PC-9 (cell line): ENCODE measurements around the gene FLT4. TPM values are rescaled to one million over a fixed set of nuclear protein-coding genes. Genes with fewer than 3 reads are reported as not detected.

Experiments used
- BruUV-seq: library from RNA; stranded (reverse); fragments of 400-500 nt; replicated peaks from 2 replicates; lab custom pipeline; 2021; lab: Mats Ljungman, UMichigan
- CTCF ChIA-PET: fragments of 300-600 bp; sonication (Branson Sonifier 250); formaldehyde crosslinking; loops from one replicate; lab custom pipeline; 2022; ENCODE audit warnings: antibody characterized with exemption; lab: Charles Lee
- POLR2A ChIA-PET: fragments of 300-600 bp; sonication (Branson Sonifier 250); formaldehyde crosslinking; loops from one replicate; lab custom pipeline; 2022; ENCODE audit warnings: antibody characterized with exemption; ENCODE audit not compliant: unreplicated experiment; lab: Charles Lee
- DNase-seq, 2 experiments: peaks; one replicate each; pipeline versions ENCODE4 v3.0.0 to v3.0.0-alpha.2; 2015 to 2022; ENCODE audit warnings: mixed read lengths in 1 of 2
- H2AFZ ChIP-seq: fragments of 200-600 bp; sonication (generic); 2 replicates; pipeline ENCODE4 v1.8.1; 2017; ENCODE audit warnings: antibody characterized with exemption
- H3F3A ChIP-seq: fragments of 200-600 bp; sonication (generic); 2 replicates; pipeline ENCODE4 v1.8.1; 2017; ENCODE audit warnings: antibody characterized with exemption, mild to moderate bottlenecking, low read depth; ENCODE audit not compliant: insufficient read depth
- H3K27ac ChIP-seq: fragments of 200-600 bp; sonication (generic); 2 replicates; pipeline ENCODE4 v1.6.1; 2016; ENCODE audit warnings: mixed run types
- H3K27me3 ChIP-seq: fragments of 200-600 bp; sonication (generic); 2 replicates; pipeline ENCODE4 v1.6.1; 2016; ENCODE audit warnings: low read depth, mixed run types; ENCODE audit not compliant: insufficient read depth
- H3K36me3 ChIP-seq: fragments of 200-600 bp; sonication (generic); 2 replicates; pipeline ENCODE4 v1.6.1; 2016; ENCODE audit warnings: low read depth, mixed run types
- H3K4me1 ChIP-seq: fragments of 200-600 bp; sonication (generic); replicated peaks from 2 replicates; pipeline ENCODE4 v1.6.1; 2016; ENCODE audit warnings: mixed run types; ENCODE audit not compliant: insufficient read depth
- H3K4me2 ChIP-seq: fragments of 200-600 bp; sonication (generic); 2 replicates; pipeline ENCODE4 v1.6.1; 2017; ENCODE audit warnings: mixed run types
- H3K4me3 ChIP-seq: fragments of 200-600 bp; sonication (generic); 2 replicates; pipeline ENCODE4 v1.6.1; 2016; ENCODE audit warnings: mixed run types
- H3K79me2 ChIP-seq: fragments of 200-600 bp; sonication (generic); 2 replicates; pipeline ENCODE4 v1.6.1; 2017; ENCODE audit warnings: low read depth, mixed run types
- H3K9me2 ChIP-seq: fragments of 200-600 bp; sonication (generic); 2 replicates; pipeline ENCODE4 v1.8.1; 2017; ENCODE audit warnings: mild to moderate bottlenecking; ENCODE audit not compliant: insufficient read depth
- H3K9me3 ChIP-seq: fragments of 200-600 bp; sonication (generic); 2 replicates; pipeline ENCODE4 v1.8.1; 2016; ENCODE audit warnings: low read depth; ENCODE audit not compliant: insufficient read depth
- H4K20me1 ChIP-seq: fragments of 200-600 bp; sonication (generic); 2 replicates; pipeline ENCODE4 v1.8.1; 2017; ENCODE audit not compliant: insufficient read depth
- EZH2 ChIP-seq: fragments of 200-600 bp; sonication (generic); IDR thresholded peaks from 2 replicates; pipeline ENCODE4 v1.8.0; 2017; ENCODE audit warnings: antibody characterized with exemption, low read depth
- intact Hi-C: fragments of 100-400 bp; cut with micrococcal nuclease; formaldehyde crosslinking; loops from one replicate; pipeline ENCODE4 v1.10.0; 2022; ENCODE audit not compliant: unreplicated experiment
- total RNA-seq: library from RNA; stranded (reverse); gene quantifications from 2 replicates; pipeline ENCODE4 v1.2.3, GENCODE V29; 2021
- TF ChIP-seq, protein P1 (sequence below): fragments of 200-600 bp; sonication (generic); conservative IDR thresholded peaks from 2 replicates; pipeline ENCODE4 v1.6.1; 2017; ENCODE audit warnings: mixed run types, antibody characterized with exemption, mild to moderate bottlenecking, moderate library complexity

FLT4 gene
- total RNA-seq, 1 experiment from 2014 or later = not detected

DNA sequence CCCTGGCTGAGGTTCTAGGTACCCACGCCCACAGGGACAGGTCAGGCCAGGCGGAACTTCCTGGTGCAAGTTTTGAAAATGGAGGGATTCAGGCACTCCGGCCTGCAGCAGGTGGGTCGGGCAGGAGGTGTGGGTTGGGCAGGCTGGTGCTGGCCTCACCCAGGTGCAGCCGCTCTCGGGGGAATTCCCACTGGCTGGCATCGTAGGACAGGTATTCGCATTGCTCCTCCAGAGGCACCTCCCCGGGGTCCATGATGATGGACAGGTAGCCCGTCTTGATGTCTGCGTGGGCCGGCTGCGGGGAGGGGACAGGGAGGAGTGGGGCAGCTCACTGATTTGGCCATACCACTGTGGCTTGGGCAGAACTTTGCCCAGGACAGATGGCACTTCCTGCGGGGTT, 29.4 kb downstream of the FLT4 start:
- no peaks in the 10 kb centered on the region for H4K20me1 ChIP-seq
- no TSS peak for BruUV-seq
- no peak overlapping the region for H2AFZ ChIP-seq
- no peaks in the 10 kb centered on the region for H3F3A ChIP-seq
- H3K79me2 ChIP-seq = no peaks in the 10 kb centered on the region
- ChIA-PET POLR2A (no interaction called here), CTCF (no interaction called here)
- no peak overlapping the region for H3K4me3 ChIP-seq
- no peaks in the 10 kb centered on the region for H3K4me1 ChIP-seq
- H3K9me2 ChIP-seq = no peaks in the 10 kb centered on the region
- no peak overlapping the region for H3K27ac ChIP-seq
- intact Hi-C loops = no loop called here
- H3K27me3 ChIP-seq = peaks cover 34% of the 10 kb centered on the region
- no peaks in the 10 kb centered on the region for H3K36me3 ChIP-seq
- no peaks in the 10 kb centered on the region for H3K9me3 ChIP-seq
- TF ChIP-seq, protein P1, sequence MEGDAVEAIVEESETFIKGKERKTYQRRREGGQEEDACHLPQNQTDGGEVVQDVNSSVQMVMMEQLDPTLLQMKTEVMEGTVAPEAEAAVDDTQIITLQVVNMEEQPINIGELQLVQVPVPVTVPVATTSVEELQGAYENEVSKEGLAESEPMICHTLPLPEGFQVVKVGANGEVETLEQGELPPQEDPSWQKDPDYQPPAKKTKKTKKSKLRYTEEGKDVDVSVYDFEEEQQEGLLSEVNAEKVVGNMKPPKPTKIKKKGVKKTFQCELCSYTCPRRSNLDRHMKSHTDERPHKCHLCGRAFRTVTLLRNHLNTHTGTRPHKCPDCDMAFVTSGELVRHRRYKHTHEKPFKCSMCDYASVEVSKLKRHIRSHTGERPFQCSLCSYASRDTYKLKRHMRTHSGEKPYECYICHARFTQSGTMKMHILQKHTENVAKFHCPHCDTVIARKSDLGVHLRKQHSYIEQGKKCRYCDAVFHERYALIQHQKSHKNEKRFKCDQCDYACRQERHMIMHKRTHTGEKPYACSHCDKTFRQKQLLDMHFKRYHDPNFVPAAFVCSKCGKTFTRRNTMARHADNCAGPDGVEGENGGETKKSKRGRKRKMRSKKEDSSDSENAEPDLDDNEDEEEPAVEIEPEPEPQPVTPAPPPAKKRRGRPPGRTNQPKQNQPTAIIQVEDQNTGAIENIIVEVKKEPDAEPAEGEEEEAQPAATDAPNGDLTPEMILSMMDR = no peak
- TF ChIP-seq EZH2 = no peak
- no peak for DNase-seq
- H3K4me2 ChIP-seq = no peak overlapping the region

- Histone ChIP-seq H3K36me3 (no peaks in the 10 kb centered on the region), H3F3A (no peaks in the 10 kb centered on the region), H4K20me1 (no peaks in the 10 kb centered on the region), H3K9me3 (no peaks in the 10 kb centered on the region), H3K9me2 (no peaks in the 10 kb centered on the region), H3K4me1 (no peaks in the 10 kb centered on the region), H3K27ac (no peak overlapping the region), H3K27me3 (peaks cover 33% of the 10 kb centered on the region), H3K79me2 (no peaks in the 10 kb centered on the region), H3K4me2 (no peak overlapping the region), H3K4me3 (no peak overlapping the region), H2AFZ (no peak overlapping the region)
- ChIA-PET POLR2A (no interaction called here), CTCF (no interaction called here)
- DNase-seq = no peak
- no peak for TF ChIP-seq EZH2
- TF ChIP-seq, protein P1 = no peak
- intact Hi-C loops = no loop called here
- BruUV-seq = no TSS peak
These were observed 29.9 kb downstream of the FLT4 start for GRCh38 chr5:180619563-180619915.

- DNase-seq = no peak
- Histone ChIP-seq H3F3A (no peaks in the 10 kb centered on the region), H3K4me2 (no peak overlapping the region), H3K4me3 (no peak overlapping the region), H3K9me2 (no peaks in the 10 kb centered on the region), H3K27ac (no peak overlapping the region), H2AFZ (no peak overlapping the region), H3K4me1 (no peaks in the 10 kb centered on the region), H3K36me3 (no peaks in the 10 kb centered on the region), H3K27me3 (peaks cover 31% of the 10 kb centered on the region), H4K20me1 (no peaks in the 10 kb centered on the region), H3K9me3 (no peaks in the 10 kb centered on the region), H3K79me2 (no peaks in the 10 kb centered on the region)
- TF ChIP-seq, protein P1 = no peak
- TF ChIP-seq EZH2 = no peak
- intact Hi-C loops = no loop called here
- ChIA-PET CTCF (no interaction called here), POLR2A (no interaction called here)
- BruUV-seq = no TSS peak
These were observed 30.4 kb downstream of the FLT4 start for GRCh38 chr5:180618829-180619562.
